Chondrocyte (in vitro differentiated cells): ENCODE data around the gene ENTREP1. TPM values are rescaled to one million over a fixed set of nuclear protein-coding genes. Genes with fewer than 3 reads are reported as not detected.
"Not testable (repeated sequence)": the region's sequence is repeated elsewhere in the genome, so short reads cannot be mapped to it uniquely, and the experiment has no call there.

Source experiments
- DNase-seq: peaks from one replicate; pipeline ENCODE4 v3.0.0; 2021; ENCODE audit warnings: mixed read lengths, low spot score
- H3K27ac Mint-ChIP-seq: one replicate; pipeline ENCODE4 v1.8.0; 2021; ENCODE audit warnings: mild to moderate bottlenecking, moderate library complexity, mixed read lengths; ENCODE audit not compliant: unreplicated experiment
- H3K27me3 Mint-ChIP-seq: 2 replicates; pipeline ENCODE4 v1.8.0; 2021; ENCODE audit warnings: low read depth, mixed read lengths
- H3K36me3 Mint-ChIP-seq: 2 replicates; pipeline ENCODE4 v1.8.0; 2021; ENCODE audit warnings: low read depth, mixed read lengths
- H3K4me1 Mint-ChIP-seq: 2 replicates; pipeline ENCODE4 v1.8.0; 2021; ENCODE audit warnings: low read depth, mild to moderate bottlenecking, mixed read lengths
- H3K4me3 Mint-ChIP-seq: one replicate; pipeline ENCODE4 v1.8.0; 2021; ENCODE audit warnings: mild to moderate bottlenecking, moderate library complexity, mixed read lengths; ENCODE audit not compliant: unreplicated experiment
- H3K9me3 Mint-ChIP-seq: 2 replicates; pipeline ENCODE4 v1.8.0; 2021; ENCODE audit warnings: low read depth, mixed read lengths
- total RNA-seq: library from RNA; stranded (reverse); gene quantifications from 3 replicates; pipeline ENCODE4 v1.2.1, GENCODE V29; 2021
- TF ChIP-seq, protein P1 (sequence below): fragments of 200-600 bp; sonication (generic); IDR thresholded peaks from 2 replicates; pipeline ENCODE4 v1.5.0; 2021; ENCODE audit warnings: antibody characterized with exemption, mild to moderate bottlenecking, moderate library complexity

ENTREP1 gene
- total RNA-seq, 1 donor from 2014 or later = 3.6 TPM

- Mint-ChIP-seq H3K9me3 (peaks cover 7% of the 10 kb centered on the region), H3K27ac (no peak overlapping the region), H3K36me3 (peaks cover 14% of the 10 kb centered on the region), H3K4me3 (no peak overlapping the region), H3K27me3 (no peaks in the 10 kb centered on the region), H3K4me1 (no peaks in the 10 kb centered on the region)
- DNase-seq = no peak
- TF ChIP-seq, protein P1, sequence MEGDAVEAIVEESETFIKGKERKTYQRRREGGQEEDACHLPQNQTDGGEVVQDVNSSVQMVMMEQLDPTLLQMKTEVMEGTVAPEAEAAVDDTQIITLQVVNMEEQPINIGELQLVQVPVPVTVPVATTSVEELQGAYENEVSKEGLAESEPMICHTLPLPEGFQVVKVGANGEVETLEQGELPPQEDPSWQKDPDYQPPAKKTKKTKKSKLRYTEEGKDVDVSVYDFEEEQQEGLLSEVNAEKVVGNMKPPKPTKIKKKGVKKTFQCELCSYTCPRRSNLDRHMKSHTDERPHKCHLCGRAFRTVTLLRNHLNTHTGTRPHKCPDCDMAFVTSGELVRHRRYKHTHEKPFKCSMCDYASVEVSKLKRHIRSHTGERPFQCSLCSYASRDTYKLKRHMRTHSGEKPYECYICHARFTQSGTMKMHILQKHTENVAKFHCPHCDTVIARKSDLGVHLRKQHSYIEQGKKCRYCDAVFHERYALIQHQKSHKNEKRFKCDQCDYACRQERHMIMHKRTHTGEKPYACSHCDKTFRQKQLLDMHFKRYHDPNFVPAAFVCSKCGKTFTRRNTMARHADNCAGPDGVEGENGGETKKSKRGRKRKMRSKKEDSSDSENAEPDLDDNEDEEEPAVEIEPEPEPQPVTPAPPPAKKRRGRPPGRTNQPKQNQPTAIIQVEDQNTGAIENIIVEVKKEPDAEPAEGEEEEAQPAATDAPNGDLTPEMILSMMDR = no peak
Observed at GRCh38 chr9:69431203-69431602, 106.2 kb downstream of the ENTREP1 start.

DNA sequence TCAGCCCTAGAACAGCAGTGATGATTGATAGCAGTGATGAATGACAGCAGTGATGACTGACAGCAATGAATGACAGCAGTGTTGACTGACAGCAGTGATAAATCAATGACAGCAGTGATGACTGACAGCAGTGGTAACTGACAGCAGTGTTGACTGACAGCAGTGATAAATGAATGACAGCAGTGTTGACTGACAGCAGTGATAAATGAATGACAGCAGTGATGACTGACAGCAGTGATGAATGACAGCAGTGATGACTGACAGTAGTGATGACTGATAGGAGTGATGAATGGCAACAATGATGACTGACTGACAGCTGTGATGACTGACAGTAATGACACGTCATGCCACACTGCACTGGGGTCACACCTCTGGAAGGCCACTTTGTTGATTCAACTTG lies 106.8 kb downstream of the ENTREP1 start:
- Mint-ChIP-seq H3K27ac (no peak overlapping the region), H3K27me3 (no peaks in the 10 kb centered on the region), H3K4me1 (no peaks in the 10 kb centered on the region), H3K9me3 (peaks cover 7% of the 10 kb centered on the region), H3K4me3 (no peak overlapping the region), H3K36me3 (peaks cover 14% of the 10 kb centered on the region)
- TF ChIP-seq, protein P1 = no peak
- no peak for DNase-seq

- H3K27ac Mint-ChIP-seq = no peak overlapping the region
- peaks cover 7% of the 10 kb centered on the region for H3K9me3 Mint-ChIP-seq
- H3K4me3 Mint-ChIP-seq = no peak overlapping the region
- H3K4me1 Mint-ChIP-seq = no peaks in the 10 kb centered on the region
- H3K36me3 Mint-ChIP-seq = peaks cover 14% of the 10 kb centered on the region
- DNase-seq = no peak
- H3K27me3 Mint-ChIP-seq = no peaks in the 10 kb centered on the region
- TF ChIP-seq, protein P1 = no peak
Observed at GRCh38 chr9:69432623-69433022, 107.6 kb downstream of the ENTREP1 start.

GRCh38 chr9:69433392-69433791 lies 108.4 kb downstream of the ENTREP1 start:
- peaks cover 7% of the 10 kb centered on the region for H3K9me3 Mint-ChIP-seq
- H3K4me3 Mint-ChIP-seq = no peak overlapping the region
- H3K36me3 Mint-ChIP-seq = peaks cover 14% of the 10 kb centered on the region
- DNase-seq = no peak
- no peaks in the 10 kb centered on the region for H3K4me1 Mint-ChIP-seq
- no peaks in the 10 kb centered on the region for H3K27me3 Mint-ChIP-seq
- no peak overlapping the region for H3K27ac Mint-ChIP-seq
- TF ChIP-seq, protein P1 = no peak

DNA sequence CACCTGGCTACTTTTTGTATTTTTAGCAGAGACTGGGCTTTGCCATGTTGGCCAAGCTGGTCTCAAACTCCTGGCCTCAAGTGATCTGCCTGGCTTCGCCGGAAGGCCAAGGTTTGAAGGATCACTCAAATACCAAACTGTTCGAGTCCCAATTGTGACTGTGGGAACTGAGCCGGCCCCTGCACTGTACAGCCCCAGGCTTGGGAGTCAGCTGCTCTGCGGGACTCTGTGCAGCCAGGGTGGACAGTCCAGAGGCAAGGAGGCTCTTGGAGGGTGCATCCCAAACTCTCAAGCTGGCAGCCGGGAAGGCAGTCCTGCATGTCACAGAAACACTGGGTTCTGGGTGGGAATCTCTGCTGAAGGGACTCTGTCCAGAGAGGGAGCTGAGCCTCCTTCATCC lies 109.0 kb downstream of the ENTREP1 start:
- peaks cover 7% of the 10 kb centered on the region for H3K9me3 Mint-ChIP-seq
- H3K4me1 Mint-ChIP-seq = no peaks in the 10 kb centered on the region
- no peaks in the 10 kb centered on the region for H3K27me3 Mint-ChIP-seq
- peaks cover 14% of the 10 kb centered on the region for H3K36me3 Mint-ChIP-seq
- H3K27ac Mint-ChIP-seq = no peak overlapping the region
- TF ChIP-seq, protein P1 = no peak
- no peak overlapping the region for H3K4me3 Mint-ChIP-seq
- DNase-seq = no peak

GRCh38 chr9:69439654-69440053 lies 114.6 kb downstream of the ENTREP1 start:
- not testable (repeated sequence) for H3K27me3 Mint-ChIP-seq, H3K27ac Mint-ChIP-seq

GRCh38 chr9:69440254-69440955 lies 115.4 kb downstream of the ENTREP1 start:
- peaks cover 27% of the 10 kb centered on the region for H3K4me1 Mint-ChIP-seq
- H3K36me3 Mint-ChIP-seq, H3K27me3 Mint-ChIP-seq, H3K27ac Mint-ChIP-seq, DNase-seq, H3K9me3 Mint-ChIP-seq, H3K4me3 Mint-ChIP-seq: not testable (repeated sequence)

More at GRCh38 chr9:69439654-69440053, 114.6 kb downstream of the ENTREP1 start:
- H3K4me3 Mint-ChIP-seq, H3K9me3 Mint-ChIP-seq, DNase-seq, H3K36me3 Mint-ChIP-seq: not testable (repeated sequence)
- peaks cover 26% of the 10 kb centered on the region for H3K4me1 Mint-ChIP-seq
